Astrocyte of the cerebellum (primary cell): ENCODE data around the gene TMEM61.

Source experiments
- DNase-seq: peaks from one replicate; pipeline ENCODE4 v3.0.0-alpha.2; 2011; ENCODE audit warnings: low read depth
- H3K4me3 ChIP-seq: 2 replicates; pipeline ENCODE4 v1.5.1; 2011; ENCODE audit warnings: mild to moderate bottlenecking, low read depth, low read length, moderate library complexity
- in situ Hi-C: cut with HindIII; loops from 2 replicates; pipeline ENCODE4 v1.10.0; 2017; ENCODE audit warnings: low sequenced_read_pairs
- TF ChIP-seq, protein P1 (sequence below): IDR thresholded peaks from 2 replicates; pipeline ENCODE4 v1.5.1; 2012; ENCODE audit warnings: low read length, low read depth, moderate library complexity, mild to moderate bottlenecking; ENCODE audit errors: missing control alignments

Gene TMEM61

DNA sequence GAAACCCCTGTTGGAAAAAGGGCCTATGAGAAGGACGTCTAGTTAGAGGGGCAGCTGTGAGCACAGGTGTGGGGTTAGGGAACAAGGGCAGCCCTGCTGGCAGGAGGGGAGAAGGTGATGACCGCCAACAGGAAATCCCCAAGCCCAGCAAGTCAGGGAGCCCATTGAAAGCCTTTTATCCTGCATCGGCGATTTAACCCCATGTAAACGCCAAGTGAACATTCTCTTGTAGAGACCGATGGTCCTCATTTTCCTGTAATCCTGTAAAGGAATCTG is 17.2 kb downstream of the TMEM61 start:
- in situ Hi-C loops: no loop called here
- no peak for DNase-seq
- TF ChIP-seq, protein P1, sequence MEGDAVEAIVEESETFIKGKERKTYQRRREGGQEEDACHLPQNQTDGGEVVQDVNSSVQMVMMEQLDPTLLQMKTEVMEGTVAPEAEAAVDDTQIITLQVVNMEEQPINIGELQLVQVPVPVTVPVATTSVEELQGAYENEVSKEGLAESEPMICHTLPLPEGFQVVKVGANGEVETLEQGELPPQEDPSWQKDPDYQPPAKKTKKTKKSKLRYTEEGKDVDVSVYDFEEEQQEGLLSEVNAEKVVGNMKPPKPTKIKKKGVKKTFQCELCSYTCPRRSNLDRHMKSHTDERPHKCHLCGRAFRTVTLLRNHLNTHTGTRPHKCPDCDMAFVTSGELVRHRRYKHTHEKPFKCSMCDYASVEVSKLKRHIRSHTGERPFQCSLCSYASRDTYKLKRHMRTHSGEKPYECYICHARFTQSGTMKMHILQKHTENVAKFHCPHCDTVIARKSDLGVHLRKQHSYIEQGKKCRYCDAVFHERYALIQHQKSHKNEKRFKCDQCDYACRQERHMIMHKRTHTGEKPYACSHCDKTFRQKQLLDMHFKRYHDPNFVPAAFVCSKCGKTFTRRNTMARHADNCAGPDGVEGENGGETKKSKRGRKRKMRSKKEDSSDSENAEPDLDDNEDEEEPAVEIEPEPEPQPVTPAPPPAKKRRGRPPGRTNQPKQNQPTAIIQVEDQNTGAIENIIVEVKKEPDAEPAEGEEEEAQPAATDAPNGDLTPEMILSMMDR: no peak
- no peak overlapping the region for H3K4me3 ChIP-seq

DNA sequence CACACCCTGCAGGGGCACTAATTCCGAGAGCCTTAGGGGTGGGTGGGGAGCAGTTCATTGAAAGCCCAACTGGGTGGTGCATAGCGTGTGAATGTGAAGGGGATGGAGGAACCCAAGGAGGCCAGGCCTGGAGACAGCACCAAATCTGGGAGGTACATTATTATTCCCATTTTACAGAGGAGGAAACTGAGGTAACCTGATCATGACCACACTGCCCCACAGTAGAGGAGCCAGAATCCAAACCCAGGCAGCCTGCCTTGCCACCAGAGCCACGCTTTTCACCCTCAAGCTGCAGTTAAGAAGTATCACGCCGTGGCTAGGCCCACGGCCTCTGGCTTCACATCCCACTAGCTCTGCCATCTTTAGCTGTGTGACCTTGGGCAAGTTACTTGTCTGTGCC is 17.7 kb downstream of the TMEM61 start:
- in situ Hi-C loops: no loop called here
- TF ChIP-seq, protein P1: no peak
- H3K4me3 ChIP-seq: no peak overlapping the region
- DNase-seq: no peak

DNA sequence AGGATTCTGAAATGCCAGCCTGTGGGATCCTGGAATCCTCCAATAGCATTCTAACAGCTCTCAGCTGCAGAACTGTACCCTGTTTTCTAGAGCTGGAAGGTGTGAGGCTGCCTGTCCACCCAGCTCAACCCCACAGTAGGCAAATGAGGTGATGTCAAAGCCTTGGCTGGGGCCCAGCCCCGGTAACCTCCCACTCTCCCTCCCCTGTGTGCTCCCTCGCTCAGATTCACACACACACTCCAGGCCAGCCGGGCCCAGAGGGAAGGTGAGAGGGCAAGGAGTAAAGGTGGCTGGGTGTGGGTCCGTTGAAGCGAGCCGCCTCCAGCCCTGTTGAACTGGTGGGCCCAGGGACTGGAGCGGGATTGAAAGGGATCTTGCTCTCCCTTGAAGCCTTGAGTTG is 18.2 kb downstream of the TMEM61 start, which contains the start of gene BSND:
BSND (plus strand) TSS at position 257 of the 400 bp plus-strand sequence. CDS start 254 bp downstream, outside the sequence.
- H3K4me3 ChIP-seq: no peak within 1 kb of the TSS
- in situ Hi-C loops: no loop called here
- DNase-seq: no peak
- TF ChIP-seq, protein P1: no peak

DNA sequence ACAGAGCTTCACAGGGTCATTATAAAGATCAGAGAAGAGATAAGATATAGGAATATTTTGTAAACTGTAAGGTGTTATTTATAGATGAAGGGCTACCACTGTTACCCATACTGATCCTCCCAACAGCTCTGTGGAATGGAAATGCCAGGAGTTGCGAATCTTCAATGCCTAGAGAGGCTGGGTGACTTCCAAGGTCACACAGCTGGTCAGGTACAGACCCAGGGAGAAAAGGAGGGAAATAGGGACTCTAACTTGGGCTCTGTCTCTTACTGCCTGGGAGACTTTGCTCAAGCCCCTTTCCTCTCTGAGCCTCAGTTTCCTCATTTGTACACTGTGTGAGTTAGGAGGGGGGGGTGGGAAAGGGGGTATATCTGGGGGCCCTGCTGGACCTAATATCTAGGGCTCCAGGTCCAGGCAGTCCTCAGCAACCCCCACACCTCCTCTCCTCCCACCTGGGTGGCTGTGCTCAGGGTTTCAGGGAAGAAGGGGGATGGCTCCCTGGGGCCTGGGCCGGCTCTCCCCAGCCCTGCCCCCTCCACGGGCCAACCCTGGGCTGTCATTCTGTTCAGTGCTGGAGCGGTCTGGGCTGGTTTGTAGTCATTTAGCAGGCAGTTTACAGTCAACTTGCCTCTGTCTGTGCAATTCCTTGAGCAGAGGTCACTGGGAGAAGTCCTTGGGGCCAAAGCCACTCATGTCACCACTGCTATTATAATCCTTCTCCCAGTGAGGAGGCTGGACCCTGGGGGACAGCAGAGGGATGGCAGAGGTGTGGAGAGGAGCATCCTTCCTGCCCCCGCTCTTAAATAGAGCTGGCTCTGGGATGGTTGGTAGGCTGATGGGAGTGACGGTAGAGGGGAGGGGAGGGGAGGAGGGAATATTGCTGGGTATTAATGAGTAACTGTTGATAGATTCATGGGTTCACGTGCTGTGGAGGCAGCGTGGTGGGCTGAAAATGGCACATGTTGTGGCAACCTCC is 20.0 kb downstream of the TMEM61 start:
- DNase-seq: no peak
- TF ChIP-seq, protein P1: no peak
- no peak overlapping the region for H3K4me3 ChIP-seq
- in situ Hi-C loops: no loop called here

DNA sequence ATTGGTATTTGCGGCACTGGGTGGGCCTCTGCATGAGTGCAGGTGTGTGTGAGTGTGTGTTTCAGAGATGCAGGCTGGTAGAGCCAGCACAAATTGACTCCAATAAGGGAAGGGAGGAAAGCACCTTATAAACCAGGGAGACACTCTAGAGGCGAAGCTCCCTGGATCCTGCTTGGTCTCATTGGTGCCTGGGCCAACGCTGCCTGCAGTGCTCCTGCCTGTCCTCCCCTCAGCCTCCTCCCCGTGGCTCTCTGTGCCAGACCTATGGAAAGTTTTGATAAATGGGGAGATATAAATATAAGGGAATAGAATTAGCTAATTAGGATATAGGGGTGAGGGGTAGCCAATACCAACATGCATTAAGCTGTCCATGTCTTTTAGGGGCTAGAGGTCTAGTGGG is 20.9 kb downstream of the TMEM61 start:
- no peak overlapping the region for H3K4me3 ChIP-seq
- no peak for DNase-seq
- in situ Hi-C loops: no loop called here
- TF ChIP-seq, protein P1: no peak

DNA sequence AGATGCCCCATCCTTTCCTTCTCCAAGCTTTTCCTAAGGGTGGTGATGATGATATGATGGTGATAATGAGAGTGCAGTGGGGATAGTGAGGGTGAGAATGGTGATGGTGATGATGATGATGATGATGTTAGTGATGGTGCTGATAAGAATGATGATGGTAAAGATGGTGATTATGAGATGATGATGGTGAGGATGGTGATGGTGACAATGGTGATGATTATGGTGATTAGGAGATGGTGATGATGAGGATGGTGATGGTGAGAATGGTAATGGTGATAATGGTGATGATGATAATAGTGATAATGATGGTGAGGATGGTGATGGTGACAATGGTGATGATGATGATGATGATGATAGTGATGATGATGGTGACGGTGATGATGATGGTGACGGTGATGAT is 22.3 kb downstream of the TMEM61 start:
- TF ChIP-seq, protein P1: no peak
- no peak overlapping the region for H3K4me3 ChIP-seq
- in situ Hi-C loops: no loop called here
- DNase-seq: no peak
